HCT116 (cell line): ENCODE measurements around the gene PACSIN2. TPM values are rescaled to one million over a fixed set of nuclear protein-coding genes. Genes with fewer than 3 reads are reported as not detected.

Experiments
- ATAC-seq: fragments of 200-7000 bp; cut with Tn5 transposase; 2 replicates; pipeline ENCODE4 v1.9.1; 2020; ENCODE audit warnings: mild to moderate bottlenecking, moderate library complexity
- BruUV-seq: library from RNA; stranded (reverse); fragments of 400-500 nt; replicated peaks from 2 replicates; lab custom pipeline; 2021; lab: Mats Ljungman, UMichigan
- CTCF ChIA-PET: fragments of 300-600 bp; sonication (Branson Sonifier 250); formaldehyde crosslinking; loops from one replicate; lab custom pipeline; 2021; ENCODE audit warnings: antibody characterized with exemption; lab: Charles Lee
- POLR2A ChIA-PET: fragments of 300-600, 350-600 bp; sonication (Branson Sonifier 250); formaldehyde crosslinking; loops from one replicate; lab custom pipeline; 2021; ENCODE audit warnings: antibody characterized with exemption; lab: Charles Lee
- RAD21 ChIA-PET, 2 experiments: fragments of 300-600 bp; sonication (Branson Sonifier 250); formaldehyde crosslinking; loops; one replicate each; lab custom pipeline; 2023; ENCODE audit warnings: low total read pairs in 2 of 2; ENCODE audit not compliant: uncharacterized antibody in 2 of 2, unreplicated experiment in 2 of 2, low non-redundant PET in 1 of 2; lab: Charles Lee
- DNase-seq: peaks from one replicate; pipeline ENCODE4 v3.0.0-alpha.2; 2010; ENCODE audit warnings: low read depth, low spot score
- H2AFZ ChIP-seq: fragments of 200-600 bp; shearing (Covaris generic), sonication (generic); 2 replicates; pipeline ENCODE4 v1.6.1; 2017; ENCODE audit warnings: low read depth, mixed run types, mixed read lengths, antibody characterized with exemption, low read length; ENCODE audit not compliant: poor library complexity, severe bottlenecking
- H3K27ac ChIP-seq: 2 replicates; pipeline ENCODE4 v1.5.1; 2012; ENCODE audit warnings: low read depth, low read length
- H3K27me3 ChIP-seq: fragments of 200-600 bp; sonication (generic); 2 replicates; pipeline ENCODE4 v1.6.1; 2016; ENCODE audit warnings: mixed run types, low read length, mixed read lengths; ENCODE audit not compliant: insufficient read depth
- H3K36me3 ChIP-seq, 2 experiments: fragments of 200-500 bp in 1 of 2; fragments of 200-600 bp in 1 of 2; sonication (Bioruptor generic) in 1 of 2; sonication (generic) in 1 of 2; 2 replicates each; pipeline versions ENCODE4 v1.5.1 to v1.6.1; 2014 to 2016; ENCODE audit warnings: low read length in 2 of 2, inconsistent platforms in 1 of 2, mixed read lengths in 1 of 2, mixed run types in 1 of 2; ENCODE audit not compliant: insufficient read depth in 2 of 2, control insufficient read depth in 1 of 2
- H3K4me1 ChIP-seq, 2 experiments: fragments of 200-600 bp in 1 of 2; sonication (generic) in 1 of 2; 2 replicates each; pipeline versions ENCODE4 v1.5.1 to v1.6.1; 2012 to 2017; ENCODE audit warnings: low read length in 2 of 2, inconsistent platforms in 1 of 2, mild to moderate bottlenecking in 1 of 2, mixed read lengths in 1 of 2, mixed run types in 1 of 2, moderate library complexity in 1 of 2; ENCODE audit not compliant: insufficient read depth in 2 of 2, control insufficient read depth in 1 of 2
- H3K4me2 ChIP-seq: fragments of 200-600 bp; sonication (generic); 2 replicates; pipeline ENCODE4 v1.6.1; 2017; ENCODE audit warnings: mixed run types, low read length, mixed read lengths
- H3K4me3 ChIP-seq, 2 experiments: fragments of 200-600 bp in 1 of 2; sonication (generic) in 1 of 2; replicated peaks in 1 of 2; 2 replicates each; pipeline ENCODE4 v1.5.1; 2011 to 2016; ENCODE audit warnings: low read length in 2 of 2, control low read depth in 1 of 2, low read depth in 1 of 2, mild to moderate bottlenecking in 1 of 2, mixed read lengths in 1 of 2, mixed run types in 1 of 2
- H3K79me2 ChIP-seq: fragments of 200-600 bp; sonication (generic); 2 replicates; pipeline ENCODE4 v1.6.1; 2017; ENCODE audit warnings: mild to moderate bottlenecking, mixed run types, low read length, moderate library complexity, mixed read lengths; ENCODE audit not compliant: insufficient read depth
- H3K9ac ChIP-seq: fragments of 200-600 bp; sonication (generic); 2 replicates; pipeline ENCODE4 v1.6.1; 2016; ENCODE audit warnings: low read length, mixed read lengths
- H3K9me2 ChIP-seq: fragments of 200-600 bp; sonication (generic), shearing (Covaris generic); 2 replicates; pipeline ENCODE4 v1.6.1; 2017; ENCODE audit warnings: mixed run types, mild to moderate bottlenecking, moderate library complexity; ENCODE audit not compliant: insufficient read depth
- H3K9me3 ChIP-seq, 2 experiments: fragments of 200-500 bp in 1 of 2; fragments of 200-600 bp in 1 of 2; sonication (Bioruptor generic) in 1 of 2; sonication (generic) in 1 of 2; 2 replicates each; pipeline ENCODE4 v1.6.1; 2014 to 2017; ENCODE audit warnings: low read length in 2 of 2, mixed read lengths in 2 of 2, inconsistent platforms in 1 of 2, low read depth in 1 of 2, mild to moderate bottlenecking in 1 of 2, mixed run types in 1 of 2, moderate library complexity in 1 of 2; ENCODE audit not compliant: control insufficient read depth in 1 of 2, insufficient read depth in 1 of 2
- H4K20me1 ChIP-seq: fragments of 200-600 bp; sonication (generic), shearing (Covaris generic); 2 replicates; pipeline ENCODE4 v1.6.1; 2017; ENCODE audit warnings: mixed run types, mild to moderate bottlenecking, moderate library complexity; ENCODE audit not compliant: insufficient read depth
- POLR2A ChIP-seq: IDR thresholded peaks from 2 replicates; pipeline ENCODE4 v1.7.0; 2011; ENCODE audit warnings: borderline replicate concordance; ENCODE audit not compliant: insufficient read depth, insufficient read length; ENCODE audit errors: extremely low read depth
- SRF ChIP-seq: IDR thresholded peaks from 2 replicates; pipeline ENCODE4 v1.6.1; 2012; ENCODE audit warnings: low read depth
- ZBTB33 ChIP-seq: IDR thresholded peaks from 2 replicates; pipeline ENCODE4 v1.6.1; 2011; ENCODE audit warnings: mild to moderate bottlenecking, low read length, moderate library complexity; ENCODE audit not compliant: insufficient replicate concordance; ENCODE audit errors: extremely low read depth
- ZFX ChIP-seq: fragments of 450-650 bp; IDR thresholded peaks from 2 replicates; pipeline ENCODE4 v1.6.1; 2017
- intact Hi-C: fragments of 100-400 bp; cut with micrococcal nuclease; formaldehyde crosslinking; loops from 2 replicates; pipeline ENCODE4 v1.10.0; 2022
- total RNA-seq: library from RNA; stranded (reverse); gene quantifications from one replicate; pipeline ENCODE4 v1.2.1, GENCODE V29; 2021; ENCODE audit not compliant: unreplicated experiment

PACSIN2 gene
- total RNA-seq, 1 experiment from 2014 or later: 48.2 TPM

GRCh38 chr22:43047605-43048004, 32.7 kb upstream of the PACSIN2 start (continued):
- no peak for TF ChIP-seq ZBTB33

- Histone ChIP-seq H3K36me3 (no peaks in the 10 kb centered on the region), H3K4me1 (peaks cover 2 to 7% of the 10 kb centered on the region in 2 experiments; a peak in 1 of 4 replicates), H3K27ac (no peak overlapping the region), H3K9me2 (no peaks in the 10 kb centered on the region), H2AFZ (no peak overlapping the region), H3K27me3 (no peaks in the 10 kb centered on the region), H3K9ac (no peak overlapping the region), H3K4me2 (no peak overlapping the region), H3K4me3 (no peak overlapping the region), H3K79me2 (no peaks in the 10 kb centered on the region), H4K20me1 (no peaks in the 10 kb centered on the region), H3K9me3 (no peaks in the 10 kb centered on the region)
- POLR2A ChIA-PET: no interaction called here
- ATAC-seq: no peak
- RAD21 ChIA-PET: no interaction called here
- BruUV-seq: no TSS peak
- TF ChIP-seq ZFX: no peak
- TF ChIP-seq POLR2A: no peak
- DNase-seq: no peak
- CTCF ChIA-PET: interaction anchor here (0.5 to 1.8 kb wide), 2 partner anchors 10 to 16 kb away, joined by 3 to 5 read pairs; no protein-coding TSS in a partner anchor
- intact Hi-C loops: no loop called here
Observed at GRCh38 chr22:43044290-43044712, 29.4 kb upstream of the PACSIN2 start.

GRCh38 chr22:43042101-43042780, 27.3 kb upstream of the PACSIN2 start:
- CTCF ChIA-PET: no interaction called here
- Histone ChIP-seq H3K36me3 (no peaks in the 10 kb centered on the region), H3K27me3 (no peaks in the 10 kb centered on the region), H3K9me3 (no peaks in the 10 kb centered on the region), H3K27ac (no peak overlapping the region), H3K4me2 (no peak overlapping the region), H3K4me3 (no peak overlapping the region), H4K20me1 (no peaks in the 10 kb centered on the region), H3K4me1 (peaks cover 2 to 7% of the 10 kb centered on the region in 2 experiments; a peak in 1 of 4 replicates), H3K79me2 (no peaks in the 10 kb centered on the region), H3K9ac (no peak overlapping the region), H2AFZ (no peak overlapping the region), H3K9me2 (no peaks in the 10 kb centered on the region)
- intact Hi-C loops: no loop called here
- BruUV-seq: no TSS peak
- no peak for TF ChIP-seq SRF
- DNase-seq (no peak), ATAC-seq (no peak)
- RAD21 ChIA-PET: no interaction called here
- POLR2A ChIA-PET: no interaction called here
